CD14-positive monocyte (primary cell): ENCODE data around the gene IMP3. TPM values are rescaled to one million over a fixed set of nuclear protein-coding genes. Genes with fewer than 3 reads are reported as not detected.

Experiments
- DNase-seq, 3 donors: peaks; one replicate each; pipeline ENCODE4 v3.0.0-alpha.2; 2011 to 2022
- H2AFZ ChIP-seq: 2 replicates; pipeline ENCODE4 v1.6.0; 2012; ENCODE audit warnings: mild to moderate bottlenecking, low read depth, low read length, inconsistent platforms; ENCODE audit not compliant: insufficient read depth, poor library complexity, severe bottlenecking
- H3K27ac ChIP-seq, 2 donors: 1 replicate in 1 of 2; 2 replicates in 1 of 2; pipeline ENCODE4 v1.5.1; 2012 to 2013; ENCODE audit warnings: low read length in 2 of 2, control low read depth in 1 of 2, inconsistent platforms in 1 of 2, low read depth in 1 of 2, mild to moderate bottlenecking in 1 of 2
- H3K27me3 ChIP-seq, 2 donors: one replicate each; pipeline versions ENCODE4 v1.6.0 to v1.6.1; 2011 to 2013; ENCODE audit warnings: low read length in 2 of 2; ENCODE audit not compliant: control insufficient read depth in 2 of 2, insufficient read depth in 2 of 2
- H3K36me3 ChIP-seq, 2 donors: replicated peaks in 1 of 2; 1 replicate in 1 of 2; 2 replicates in 1 of 2; pipeline versions ENCODE4 v1.5.1 to v1.6.1; 2012 to 2013; ENCODE audit warnings: low read length in 2 of 2, control low read depth in 1 of 2, inconsistent platforms in 1 of 2, mild to moderate bottlenecking in 1 of 2; ENCODE audit not compliant: insufficient read depth in 2 of 2, control insufficient read depth in 1 of 2
- H3K4me1 ChIP-seq, 2 donors: 1 replicate in 1 of 2; 2 replicates in 1 of 2; pipeline versions ENCODE4 v1.5.1 to v1.6.1; 2012 to 2013; ENCODE audit warnings: low read length in 2 of 2, control low read depth in 1 of 2, inconsistent platforms in 1 of 2, mild to moderate bottlenecking in 1 of 2, moderate library complexity in 1 of 2; ENCODE audit not compliant: insufficient read depth in 2 of 2, control insufficient read depth in 1 of 2
- H3K4me2 ChIP-seq: replicated peaks from 2 replicates; pipeline ENCODE3; 2012; ENCODE audit warnings: low read length, moderate library complexity, mild to moderate bottlenecking; ENCODE audit not compliant: poor library complexity, severe bottlenecking; ENCODE audit errors: extremely low read depth
- H3K4me3 ChIP-seq, 3 experiments: fragments of 200-600 bp in 1 of 3; sonication (generic) in 1 of 3; replicated peaks in 1 of 3; 1 replicate in 2 of 3; 2 replicates in 1 of 3; pipeline ENCODE4 v1.5.1; 2011 to 2013; ENCODE audit warnings: low read length in 3 of 3, mild to moderate bottlenecking in 3 of 3, control low read depth in 2 of 3, low read depth in 2 of 3, inconsistent platforms in 1 of 3, moderate library complexity in 1 of 3
- H3K79me2 ChIP-seq: 2 replicates; pipeline ENCODE4 v1.6.0; 2012; ENCODE audit warnings: mild to moderate bottlenecking, control low read depth, inconsistent platforms, low read length, moderate library complexity; ENCODE audit not compliant: insufficient read depth
- H3K9ac ChIP-seq: 2 replicates; pipeline ENCODE4 v1.6.0; 2017; ENCODE audit warnings: low read length, mild to moderate bottlenecking; ENCODE audit not compliant: insufficient read depth, poor library complexity, severe bottlenecking
- H3K9me3 ChIP-seq, 2 donors: replicated peaks in 1 of 2; 1 replicate in 1 of 2; 2 replicates in 1 of 2; pipeline versions ENCODE4 v1.5.1 to v1.6.1; 2012 to 2013; ENCODE audit warnings: low read length in 2 of 2, control low read depth in 1 of 2; ENCODE audit not compliant: control insufficient read depth in 1 of 2, insufficient read depth in 1 of 2
- H4K20me1 ChIP-seq: 2 replicates; pipeline ENCODE4 v1.6.0; 2012; ENCODE audit warnings: mild to moderate bottlenecking, low read length, control low read depth, moderate library complexity; ENCODE audit not compliant: insufficient read depth
- H3K27ac Mint-ChIP-seq, 7 donors: one replicate each; pipeline ENCODE4 v1.8.0; 2020; ENCODE audit warnings: mild to moderate bottlenecking in 7 of 7, mixed read lengths in 7 of 7, moderate library complexity in 6 of 7, inconsistent platforms in 2 of 7
- H3K27me3 Mint-ChIP-seq, 3 donors: one replicate each; pipeline ENCODE4 v1.8.0; 2021 to 2022; ENCODE audit warnings: low read depth in 3 of 3, mild to moderate bottlenecking in 3 of 3, mixed read lengths in 3 of 3, moderate library complexity in 3 of 3, inconsistent platforms in 1 of 3
- H3K36me3 Mint-ChIP-seq, 2 donors: one replicate each; pipeline ENCODE4 v1.8.0; 2020; ENCODE audit warnings: mixed read lengths in 2 of 2, inconsistent platforms in 1 of 2, mild to moderate bottlenecking in 1 of 2
- H3K4me1 Mint-ChIP-seq: one replicate; pipeline ENCODE4 v1.8.0; 2020; ENCODE audit warnings: mild to moderate bottlenecking, mixed read lengths
- H3K4me3 Mint-ChIP-seq, 2 donors: one replicate each; pipeline ENCODE4 v1.8.0; 2020; ENCODE audit warnings: mild to moderate bottlenecking in 2 of 2, mixed read lengths in 2 of 2, moderate library complexity in 1 of 2
- H3K9me3 Mint-ChIP-seq, 7 donors: one replicate each; pipeline ENCODE4 v1.8.0; 2020 to 2022; ENCODE audit warnings: mixed read lengths in 7 of 7, mild to moderate bottlenecking in 6 of 7, moderate library complexity in 6 of 7, inconsistent platforms in 2 of 7
- CTCF ChIP-seq: fragments of 200-600 bp; IDR thresholded peaks from one replicate; pipeline ENCODE4 v1.8.0; 2022; ENCODE audit warnings: antibody characterized with exemption, mild to moderate bottlenecking
- WGBS: methylation state at CpG from one replicate; pipeline ENCODE4 v1.1.5; 2013; ENCODE audit warnings: missing lambda C conversion rate; ENCODE audit not compliant: insufficient coverage; 5-methylcytosine and 5-hydroxymethylcytosine counted together
- intact Hi-C, 2 donors: fragments of 100-400 bp; cut with micrococcal nuclease; formaldehyde crosslinking; loops; one replicate each; pipeline versions ENCODE4 v1.15.0 to v1.15.1; 2023
- polyA plus RNA-seq, 3 donors: library from polyadenylated mRNA; depleted of rRNA in 1 of 3; unstranded in 2 of 3; stranded (reverse) in 1 of 3; fragments of 300-500 nt in 2 of 3; fragments of >200 nt in 1 of 3; fragmentation: Illumina TruSeq in 2 of 3; gene quantifications; 1 replicate in 2 of 3; 2 replicates in 1 of 3; pipeline ENCODE4 v1.2.3, GENCODE V29; 2012 to 2021

The IMP3 gene
- polyA plus RNA-seq, 3 donors = 36.7 to 119 (median 99.3) TPM

GRCh38 chr15:75648156-75649000 lies 8.4 kb upstream of the IMP3 start:
- intact Hi-C loops = no loop called here

More at GRCh38 chr15:75648156-75649000, 8.4 kb upstream of the IMP3 start:
- H3K9me3 ChIP-seq = no peaks in the 10 kb centered on the region
- H2AFZ ChIP-seq = peak overlapping the region; percentile 98
- peaks cover 21% of the 10 kb centered on the region for H4K20me1 ChIP-seq
- H3K9ac ChIP-seq = peak overlapping the region; percentile 71
- peak overlapping the region; percentile 97 for H3K4me2 ChIP-seq
- Mint-ChIP-seq H3K27ac (peak overlapping the region in 5 of 7 donors; percentile 49 to 81 (median 61)), H3K36me3 (peaks cover 21 to 22% of the 10 kb centered on the region in 2 donors), H3K9me3 (peaks cover 0 to 4% (median 0%) of the 10 kb centered on the region in 7 donors), H3K4me1 (peaks cover 56% of the 10 kb centered on the region), H3K4me3 (peak overlapping the region; percentile 96 to 98), H3K27me3 (peaks cover 12 to 21% (median 21%) of the 10 kb centered on the region in 3 donors)
- H3K4me1 ChIP-seq = peaks cover 34 to 61% of the 10 kb centered on the region in 2 donors
- peaks cover 0 to 11% of the 10 kb centered on the region in 2 donors for H3K36me3 ChIP-seq
- TF ChIP-seq CTCF = no peak
- no peak for DNase-seq
- peak overlapping the region; percentile 81 to 98 (median 88) for H3K4me3 ChIP-seq
- H3K79me2 ChIP-seq = no peaks in the 10 kb centered on the region
- peaks cover 0 to 8% of the 10 kb centered on the region in 2 donors for H3K27me3 ChIP-seq
- WGBS = 14% methylated on average over 26 of the region's 34 CpGs
- H3K27ac ChIP-seq = peak overlapping the region in 1 of 2 donors; percentile 75
